AG10803 (cell line): Measurements from ENCODE around the gene CIAO1.

ENCODE experiments used
- DNase-seq: peaks from one replicate; pipeline ENCODE4 v3.0.0; 2010; ENCODE audit warnings: low read depth
- H3K4me3 ChIP-seq: 2 replicates; pipeline ENCODE4 v1.5.1; 2011; ENCODE audit warnings: mild to moderate bottlenecking, low read length, control low read depth
- CTCF ChIP-seq: conservative IDR thresholded peaks from 2 replicates; pipeline ENCODE4 v1.5.1; 2011; ENCODE audit warnings: mild to moderate bottlenecking, low read length, control low read depth, inconsistent platforms

The CIAO1 gene

GRCh38 chr2:96259497-96259921, 6.5 kb upstream of the CIAO1 start:
- H3K4me3 ChIP-seq, result no peak overlapping the region
- TF ChIP-seq CTCF, result no peak
- no peak for DNase-seq

GRCh38 chr2:96260387-96261260, 5.4 kb upstream of the CIAO1 start:
- no peak overlapping the region; the same call in 1 of the 2 replicates for H3K4me3 ChIP-seq
- DNase-seq, result peak; percentile 88
- peak; percentile 52 for TF ChIP-seq CTCF

- no peak for TF ChIP-seq CTCF
- no peak for DNase-seq
Measured at GRCh38 chr2:96261328-96262003, 4.6 kb upstream of the CIAO1 start.

GRCh38 chr2:96262306-96262705, 3.7 kb upstream of the CIAO1 start:
- DNase-seq, result peak; percentile 54
- no peak overlapping the region for H3K4me3 ChIP-seq
- TF ChIP-seq CTCF, result no peak

More at GRCh38 chr2:96261328-96262003, 4.6 kb upstream of the CIAO1 start:
- H3K4me3 ChIP-seq, result no peak overlapping the region

- DNase-seq, result peak; percentile 32
Measured at GRCh38 chr2:96264086-96264485, 1.9 kb upstream of the CIAO1 start.

GRCh38 chr2:96264656-96265348, 1.2 kb upstream of the CIAO1 start:
- DNase-seq, result peak; percentile 15
- peak overlapping the region; percentile 91 for H3K4me3 ChIP-seq
- peak; percentile 41 for TF ChIP-seq CTCF

More at GRCh38 chr2:96264086-96264485, 1.9 kb upstream of the CIAO1 start:
- TF ChIP-seq CTCF, result no peak
- peak overlapping the region; percentile 91 for H3K4me3 ChIP-seq
